GM18508 (cell line): ENCODE data around the gene TFPT.
A peak's percentile ranks its signal among the peaks of the same experiment; 100 is the strongest.
"Not testable (repeated sequence)": the region's sequence is repeated elsewhere in the genome, so short reads cannot be mapped to it uniquely, and the experiment has no call there.

Source experiments
- ATAC-seq: cut with Tn5 transposase; IDR thresholded peaks from one replicate; pipeline ENCODE4 v1.9.1; 2021; ENCODE audit warnings: moderate number of reproducible peaks; ENCODE audit not compliant: insufficient read depth, unreplicated experiment

Gene TFPT

DNA sequence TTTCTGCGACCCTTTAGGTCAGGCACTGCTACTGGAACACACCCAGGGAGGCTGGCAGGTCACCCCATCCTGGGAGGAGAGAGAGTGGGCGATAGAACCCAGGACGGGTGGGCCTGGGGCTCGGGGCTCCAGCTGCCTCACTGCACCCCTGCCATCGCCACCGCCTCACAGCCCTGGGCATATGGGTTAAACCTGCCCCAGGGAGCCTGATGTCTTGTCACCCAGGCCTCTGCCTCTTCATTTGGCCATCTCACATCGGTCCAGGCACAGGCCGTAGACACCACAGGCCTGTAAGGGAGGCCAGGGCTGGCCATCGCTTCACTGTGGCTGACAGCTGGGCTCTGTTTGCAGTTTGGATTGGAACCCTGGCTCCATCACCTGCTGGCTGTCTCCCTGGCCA lies 10.3 kb upstream of the TFPT start:
- ATAC-seq = no peak

- no peak for ATAC-seq
These were observed 8.9 kb upstream of the TFPT start for GRCh38 chr19:54124393-54124792.

GRCh38 chr19:54123682-54124081 lies 8.2 kb upstream of the TFPT start:
- ATAC-seq = no peak

- ATAC-seq = no peak
These were observed 5.8 kb upstream of the TFPT start for GRCh38 chr19:54121259-54121658.

DNA sequence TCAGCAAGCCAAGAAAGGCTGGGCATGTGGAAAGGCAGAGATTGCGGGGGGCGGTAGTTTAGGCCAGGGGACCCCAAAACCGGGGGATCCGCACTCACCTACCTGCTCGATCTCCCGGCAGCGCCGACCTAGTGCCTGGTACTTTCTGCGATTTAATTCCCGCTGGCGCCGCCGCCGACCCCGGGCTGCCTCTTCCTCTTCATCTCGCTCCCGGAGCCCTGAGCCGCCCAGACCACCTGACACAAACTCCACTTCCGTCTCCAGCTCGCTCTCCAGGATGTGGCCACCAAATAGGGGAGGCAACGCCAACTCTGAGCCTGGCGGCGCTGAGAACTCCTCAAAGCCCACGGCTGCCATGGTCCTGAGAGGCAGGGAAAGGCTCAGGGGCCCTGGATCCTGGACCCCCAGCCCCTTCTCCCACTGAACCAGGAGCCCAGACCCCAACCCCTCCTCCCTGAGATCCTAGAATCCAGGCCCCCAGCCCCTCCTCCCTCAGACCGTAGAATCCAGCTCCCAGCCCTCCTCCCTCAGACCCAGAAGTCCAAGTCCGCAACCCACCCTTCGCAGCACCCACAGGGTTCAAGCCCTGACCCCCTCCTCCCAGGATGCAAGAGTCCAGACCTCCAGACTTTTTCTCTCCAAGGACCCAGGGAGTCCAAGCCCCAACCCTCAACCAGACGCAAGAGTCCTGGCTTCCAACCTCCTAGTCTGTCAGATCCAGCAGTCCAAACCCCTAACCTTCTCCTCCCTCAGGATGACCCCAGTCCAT lies 933 bp downstream of the TFPT start:
- ATAC-seq = no peak

GRCh38 chr19:54109651-54110050 lies 5.8 kb downstream of the TFPT start:
- ATAC-seq = no peak

GRCh38 chr19:54108496-54108895 lies 7.0 kb downstream of the TFPT start:
- no peak for ATAC-seq

- no peak for ATAC-seq
These were observed 7.5 kb downstream of the TFPT start for GRCh38 chr19:54107876-54108490.

DNA sequence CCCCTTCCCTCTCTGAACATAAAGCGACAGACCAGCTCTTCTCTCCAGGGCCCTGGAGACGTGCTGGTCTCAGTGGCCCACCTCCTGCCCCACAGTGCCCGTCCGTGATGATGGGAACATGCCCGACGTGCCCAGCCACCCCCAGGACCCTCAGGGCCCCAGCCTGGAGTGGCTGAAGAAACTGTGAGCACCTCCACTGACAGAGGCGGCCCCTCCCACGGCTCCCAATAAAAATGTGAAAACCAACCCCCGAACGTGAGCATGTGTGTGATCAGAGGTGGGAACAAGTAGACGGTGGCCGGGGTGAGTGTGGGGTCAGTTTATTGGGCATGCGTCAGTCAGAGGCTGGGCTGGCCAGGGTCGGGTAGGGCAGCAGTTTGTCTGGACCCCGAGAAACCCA lies 8.7 kb downstream of the TFPT start:
- ATAC-seq = no peak

- ATAC-seq = no peak
These were observed 9.7 kb downstream of the TFPT start for GRCh38 chr19:54105796-54106195.

- ATAC-seq = no peak
These were observed 10.3 kb downstream of the TFPT start for GRCh38 chr19:54104998-54105715.

- ATAC-seq = peak; percentile 87
These were observed 12.9 kb downstream of the TFPT start, which contains the start of gene NDUFA3 for GRCh38 chr19:54102421-54103169. TSS of gene NDUFA3 (plus strand) at chr19:54102855. CDS start at chr19:54102879, 24 bp downstream.

DNA sequence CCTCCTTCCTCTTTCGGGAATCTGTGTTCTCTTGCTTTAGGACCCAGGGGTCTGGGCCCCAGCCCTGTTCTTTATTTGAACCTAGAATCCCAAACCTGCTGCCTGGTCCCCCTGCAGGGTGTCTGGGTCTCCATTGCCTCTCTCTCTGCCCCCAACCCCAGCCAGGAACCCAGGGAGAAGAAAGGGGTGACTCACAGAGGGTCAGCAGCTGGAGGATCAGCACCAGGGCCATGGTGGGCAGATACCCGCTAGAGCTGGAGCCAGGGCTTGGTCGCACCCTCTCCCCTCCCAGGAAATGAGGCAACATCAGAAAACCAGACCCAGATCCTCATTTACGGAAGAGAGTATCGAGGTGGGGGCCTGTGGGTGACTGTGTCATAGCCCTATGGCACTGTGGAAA lies 14.9 kb downstream of the TFPT start, which contains the start of gene OSCAR:
Gene OSCAR (minus strand): TSS at position 243 of the 400 bp plus-strand sequence. CDS start 11 bp downstream, at position 232.
- ATAC-seq = no peak

DNA sequence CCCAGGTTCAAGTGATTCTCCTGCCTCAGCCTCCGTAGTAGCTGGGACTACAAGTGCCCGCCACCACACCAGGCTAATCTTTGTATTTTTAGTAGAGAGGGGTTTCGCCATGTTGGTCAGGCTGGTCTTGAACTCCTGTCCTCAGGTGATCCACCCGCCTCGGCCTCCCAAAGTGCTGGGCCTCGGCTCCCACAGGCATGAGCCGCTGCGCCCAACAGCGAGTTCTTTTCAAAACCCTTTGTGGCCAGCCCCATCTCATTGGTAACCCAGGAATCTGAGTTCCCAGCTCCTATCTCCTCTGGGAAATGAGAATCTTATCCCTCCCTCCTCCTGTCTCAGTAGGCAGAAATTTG lies 15.6 kb downstream of the TFPT start:
- not testable (repeated sequence) for ATAC-seq

DNA sequence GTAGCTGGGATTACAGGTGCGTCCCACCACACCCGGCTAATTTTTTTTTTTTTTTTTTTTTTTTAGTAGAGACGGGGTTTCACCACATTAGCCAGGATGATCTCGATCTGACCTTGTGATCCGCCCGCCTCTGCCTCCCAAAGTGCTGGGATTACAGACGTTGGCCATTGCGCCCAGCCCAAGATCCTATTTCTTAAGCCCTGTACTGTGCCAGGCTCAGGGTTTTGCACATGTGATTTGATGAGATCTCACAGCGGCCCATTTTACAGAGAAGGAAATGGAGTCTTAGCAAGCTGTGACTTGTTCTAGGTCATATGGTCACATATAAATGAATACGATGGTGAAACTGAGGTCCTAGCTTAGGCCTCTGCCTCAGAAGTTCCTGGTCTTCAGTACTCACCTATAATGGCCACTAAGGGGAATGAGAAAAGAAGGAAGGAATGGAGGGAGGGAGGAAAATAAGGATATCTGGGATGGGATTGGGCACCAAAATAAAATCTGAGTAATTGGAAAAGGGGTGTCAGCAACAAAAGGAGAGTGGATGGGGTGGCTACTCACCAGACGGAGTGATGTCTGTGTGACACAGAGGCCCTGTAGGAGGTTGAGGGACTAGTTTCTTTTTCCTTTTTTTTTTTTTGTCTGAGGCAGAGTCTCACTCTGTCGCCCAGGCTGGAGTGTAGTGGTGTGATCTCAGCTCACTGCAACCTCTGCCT lies 16.1 kb downstream of the TFPT start:
- no peak for ATAC-seq

DNA sequence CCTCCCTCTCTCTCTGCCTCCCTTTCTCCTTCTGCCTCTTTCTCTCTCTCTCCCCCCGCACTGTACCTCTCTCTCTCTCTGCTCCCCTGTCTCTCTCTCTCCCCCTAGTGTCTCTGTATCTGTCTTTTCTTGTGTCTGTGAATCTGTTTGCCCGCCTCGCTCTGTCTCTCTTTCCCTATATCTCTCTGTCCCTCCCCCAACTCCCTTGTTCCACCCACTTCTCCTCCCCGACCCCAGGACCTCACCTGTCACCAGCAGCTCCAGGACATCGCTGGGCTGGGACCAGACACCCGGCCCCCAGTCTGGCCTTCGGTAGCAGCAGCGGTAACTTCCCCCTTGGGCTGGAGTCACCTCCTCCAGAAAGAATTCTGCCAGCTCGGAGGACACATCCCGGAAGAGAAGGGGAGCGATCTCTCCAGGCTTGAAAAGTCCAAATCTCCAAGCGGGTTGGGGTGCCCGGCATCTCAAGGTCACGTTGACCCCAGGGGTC lies 18.8 kb downstream of the TFPT start:
- no peak for ATAC-seq

DNA sequence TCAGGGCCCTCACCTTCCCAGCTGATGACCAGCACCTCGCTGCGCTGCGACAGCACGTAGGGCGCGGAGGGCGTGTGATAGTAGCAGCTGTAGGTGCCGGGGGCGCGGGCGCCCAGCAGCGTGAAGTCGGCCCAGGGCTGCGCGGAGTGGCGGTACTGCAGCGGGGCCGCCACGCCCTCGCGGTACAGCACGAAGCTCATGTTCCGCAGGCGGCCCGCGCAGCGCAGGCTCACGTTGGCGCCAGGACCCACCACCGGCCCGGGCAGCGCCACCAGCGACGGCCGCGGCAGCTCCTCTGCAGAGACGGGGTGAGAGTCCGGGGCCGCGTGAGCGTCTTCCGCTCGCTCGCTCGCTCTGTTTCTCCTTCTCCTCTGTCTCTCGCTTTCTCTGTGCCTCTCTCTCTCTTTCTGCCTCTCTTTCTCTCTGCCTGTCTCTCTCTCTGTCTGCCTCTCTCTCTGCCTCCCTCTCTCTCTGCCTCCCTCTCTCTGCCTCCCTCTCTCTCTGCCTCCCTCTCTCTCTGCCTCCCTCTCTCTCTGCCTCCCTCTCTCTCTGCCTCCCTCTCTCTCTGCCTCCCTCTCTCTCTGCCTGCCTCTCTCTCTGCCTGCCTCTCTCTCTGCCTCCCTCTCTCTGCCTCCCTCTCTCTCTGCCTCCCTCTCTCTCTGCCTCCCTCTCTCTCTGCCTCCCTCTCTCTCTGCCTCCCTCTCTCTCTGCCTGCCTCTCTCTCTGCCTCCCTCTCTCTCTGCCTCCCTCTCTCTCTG lies 19.4 kb downstream of the TFPT start:
- not testable (repeated sequence) for ATAC-seq

- ATAC-seq = no peak
These were observed 20.2 kb downstream of the TFPT start for GRCh38 chr19:54095136-54095858.
